OCI-LY7 (cell line): ENCODE measurements around the gene TWIST2. TPM values are rescaled to one million over a fixed set of nuclear protein-coding genes. Genes with fewer than 3 reads are reported as not detected.

Experiments
- BruUV-seq: library from RNA; stranded (reverse); fragments of 400-500 nt; replicated peaks from 2 replicates; lab custom pipeline; 2021; lab: Mats Ljungman, UMichigan
- CTCF ChIA-PET: fragments of 300-600 bp; sonication (Branson Sonifier 250); formaldehyde crosslinking; loops from one replicate; lab custom pipeline; 2022; ENCODE audit warnings: antibody characterized with exemption; ENCODE audit not compliant: unreplicated experiment; lab: Charles Lee
- POLR2A ChIA-PET: fragments of 300-600 bp; sonication (Branson Sonifier 250); formaldehyde crosslinking; loops from one replicate; lab custom pipeline; 2022; ENCODE audit warnings: antibody characterized with exemption; lab: Charles Lee
- DNase-seq: peaks from one replicate; pipeline ENCODE4 v3.0.0-alpha.2; 2015; ENCODE audit warnings: low spot score
- H2AFZ ChIP-seq: fragments of 200-600 bp; sonication (generic), shearing (Covaris generic); 2 replicates; pipeline ENCODE4 v1.6.1; 2014; ENCODE audit warnings: mild to moderate bottlenecking, antibody characterized with exemption, low read length, moderate library complexity
- H3K27ac ChIP-seq: fragments of 200-600 bp; sonication (generic); 2 replicates; pipeline ENCODE4 v1.5.1; 2014; ENCODE audit warnings: mixed run types, low read depth, mild to moderate bottlenecking, moderate library complexity, low read length, inconsistent platforms; ENCODE audit not compliant: poor library complexity, severe bottlenecking
- H3K36me3 ChIP-seq: fragments of 200-600 bp; sonication (generic); 2 replicates; pipeline ENCODE4 v1.6.1; 2014; ENCODE audit warnings: mild to moderate bottlenecking, antibody characterized with exemption, low read length, moderate library complexity, mixed read lengths; ENCODE audit not compliant: insufficient read depth
- H3K4me1 ChIP-seq: fragments of 200-600 bp; sonication (generic); 2 replicates; pipeline ENCODE4 v1.5.1; 2014; ENCODE audit warnings: mild to moderate bottlenecking, low read length; ENCODE audit not compliant: insufficient read depth, poor library complexity, severe bottlenecking
- H3K4me2 ChIP-seq: fragments of 200-600 bp; sonication (generic); 2 replicates; pipeline ENCODE4 v1.6.1; 2014; ENCODE audit warnings: mild to moderate bottlenecking, low read length
- H3K4me3 ChIP-seq: fragments of 200-600 bp; sonication (generic); 2 replicates; pipeline ENCODE4 v1.5.1; 2014; ENCODE audit warnings: mild to moderate bottlenecking, low read depth, low read length; ENCODE audit not compliant: poor library complexity, severe bottlenecking
- H3K79me2 ChIP-seq: fragments of 200-600 bp; sonication (generic); 2 replicates; pipeline ENCODE4 v1.6.1; 2016; ENCODE audit warnings: low read depth, mild to moderate bottlenecking, low read length, moderate library complexity, mixed read lengths; ENCODE audit not compliant: insufficient read depth
- H3K9me2 ChIP-seq: fragments of 200-600 bp; sonication (generic); 2 replicates; pipeline ENCODE4 v1.6.1; 2016; ENCODE audit warnings: mild to moderate bottlenecking, low read length, mixed read lengths; ENCODE audit not compliant: insufficient read depth
- H3K9me3 ChIP-seq: fragments of 200-600 bp; sonication (generic); 2 replicates; pipeline ENCODE4 v1.6.1; 2014; ENCODE audit warnings: mild to moderate bottlenecking, mixed run types, low read length, mixed read lengths
- H4K20me1 ChIP-seq: fragments of 200-600 bp; sonication (generic); 2 replicates; pipeline ENCODE4 v1.6.1; 2014; ENCODE audit warnings: mild to moderate bottlenecking, antibody characterized with exemption, low read length, moderate library complexity, mixed read lengths; ENCODE audit not compliant: insufficient read depth
- EZH2phosphoT487 ChIP-seq: fragments of 200-600 bp; sonication (generic); IDR thresholded peaks from 2 replicates; pipeline ENCODE4 v1.6.1; 2018; ENCODE audit warnings: low read depth, borderline replicate concordance, mild to moderate bottlenecking, mixed run types, antibody characterized with exemption, low read length, moderate library complexity, mixed read lengths
- intact Hi-C: fragments of 100-400 bp; cut with micrococcal nuclease; formaldehyde crosslinking; loops from one replicate; pipeline ENCODE4 v1.10.0; 2022; ENCODE audit not compliant: unreplicated experiment
- total RNA-seq, 2 experiments: library from RNA; depleted of rRNA in 1 of 2; stranded (reverse); fragments of >200 nt in 1 of 2; shearing (Covaris generic) in 1 of 2; gene quantifications; 2 replicates each; pipeline ENCODE4 v1.2.3, GENCODE V29; 2014 to 2022
- TF ChIP-seq, protein P1 (sequence below): fragments of 200-600 bp; sonication (generic); conservative IDR thresholded peaks from 2 replicates; pipeline ENCODE4 v1.5.1; 2014; ENCODE audit warnings: mild to moderate bottlenecking, antibody characterized with exemption, low read length, moderate library complexity, mixed read lengths

Gene TWIST2
- total RNA-seq, 2 experiments from 2014 or later: not detected

DNA sequence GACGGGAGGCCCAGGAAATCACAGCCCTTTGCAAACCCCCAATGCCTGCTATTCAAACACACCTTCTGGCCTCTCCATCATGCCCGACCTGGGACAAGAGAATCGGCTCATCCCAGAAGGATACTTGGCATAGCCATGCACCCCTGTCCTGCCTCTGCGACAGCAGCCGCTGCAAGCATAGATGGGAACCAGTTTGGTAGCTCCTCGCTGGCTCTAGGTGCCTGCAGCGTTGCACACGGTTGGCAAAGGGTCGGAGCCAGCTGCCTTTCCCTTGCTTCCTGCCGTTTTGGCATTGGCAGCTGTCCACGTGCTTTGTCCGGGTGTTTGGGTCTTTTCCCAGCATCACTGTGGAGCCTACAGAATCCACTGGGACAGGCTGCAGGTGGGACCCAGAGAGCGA, 76.9 kb downstream of the TWIST2 start:
- TF ChIP-seq, protein P1, sequence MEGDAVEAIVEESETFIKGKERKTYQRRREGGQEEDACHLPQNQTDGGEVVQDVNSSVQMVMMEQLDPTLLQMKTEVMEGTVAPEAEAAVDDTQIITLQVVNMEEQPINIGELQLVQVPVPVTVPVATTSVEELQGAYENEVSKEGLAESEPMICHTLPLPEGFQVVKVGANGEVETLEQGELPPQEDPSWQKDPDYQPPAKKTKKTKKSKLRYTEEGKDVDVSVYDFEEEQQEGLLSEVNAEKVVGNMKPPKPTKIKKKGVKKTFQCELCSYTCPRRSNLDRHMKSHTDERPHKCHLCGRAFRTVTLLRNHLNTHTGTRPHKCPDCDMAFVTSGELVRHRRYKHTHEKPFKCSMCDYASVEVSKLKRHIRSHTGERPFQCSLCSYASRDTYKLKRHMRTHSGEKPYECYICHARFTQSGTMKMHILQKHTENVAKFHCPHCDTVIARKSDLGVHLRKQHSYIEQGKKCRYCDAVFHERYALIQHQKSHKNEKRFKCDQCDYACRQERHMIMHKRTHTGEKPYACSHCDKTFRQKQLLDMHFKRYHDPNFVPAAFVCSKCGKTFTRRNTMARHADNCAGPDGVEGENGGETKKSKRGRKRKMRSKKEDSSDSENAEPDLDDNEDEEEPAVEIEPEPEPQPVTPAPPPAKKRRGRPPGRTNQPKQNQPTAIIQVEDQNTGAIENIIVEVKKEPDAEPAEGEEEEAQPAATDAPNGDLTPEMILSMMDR: no peak
- no peak for TF ChIP-seq EZH2phosphoT487
- Histone ChIP-seq H4K20me1 (no peaks in the 10 kb centered on the region), H3K79me2 (no peaks in the 10 kb centered on the region), H3K9me3 (no peaks in the 10 kb centered on the region), H3K4me3 (no peak overlapping the region), H3K27ac (no peak overlapping the region), H3K9me2 (no peaks in the 10 kb centered on the region), H3K36me3 (no peaks in the 10 kb centered on the region), H3K4me1 (no peaks in the 10 kb centered on the region), H3K4me2 (no peak overlapping the region), H2AFZ (no peak overlapping the region)
- no TSS peak for BruUV-seq
- POLR2A ChIA-PET: no interaction called here
- intact Hi-C loops: no loop called here
- CTCF ChIA-PET: no interaction called here
- no peak for DNase-seq

DNA sequence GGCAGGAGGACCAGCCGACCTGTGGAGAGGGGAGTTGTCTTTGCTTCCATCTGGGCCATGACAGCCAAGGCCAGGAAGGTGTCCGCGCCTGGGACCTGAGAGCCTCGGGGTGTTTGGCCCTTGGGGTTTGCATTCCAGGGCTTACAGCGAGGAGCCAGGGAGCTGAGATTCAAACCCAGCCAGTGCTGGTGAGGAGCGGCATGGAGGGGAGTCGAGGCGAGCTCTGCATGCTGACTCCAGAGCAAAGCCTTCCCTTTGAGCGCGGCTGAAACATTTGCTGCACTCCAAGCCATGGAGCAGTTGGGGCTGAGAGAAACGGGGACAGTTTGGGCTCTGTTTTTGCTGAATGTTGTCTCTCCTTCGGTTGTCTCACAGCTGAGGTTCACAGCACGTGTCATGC, 77.4 kb downstream of the TWIST2 start:
- ChIA-PET POLR2A (no interaction called here), CTCF (no interaction called here)
- Histone ChIP-seq H3K4me2 (no peak overlapping the region), H2AFZ (no peak overlapping the region), H3K27ac (no peak overlapping the region), H3K9me3 (no peaks in the 10 kb centered on the region), H3K4me1 (no peaks in the 10 kb centered on the region), H3K9me2 (no peaks in the 10 kb centered on the region), H4K20me1 (no peaks in the 10 kb centered on the region), H3K79me2 (no peaks in the 10 kb centered on the region), H3K36me3 (no peaks in the 10 kb centered on the region), H3K4me3 (no peak overlapping the region)
- no TSS peak for BruUV-seq
- TF ChIP-seq, protein P1: no peak
- TF ChIP-seq EZH2phosphoT487: no peak
- no peak for DNase-seq
- intact Hi-C loops: no loop called here

DNA sequence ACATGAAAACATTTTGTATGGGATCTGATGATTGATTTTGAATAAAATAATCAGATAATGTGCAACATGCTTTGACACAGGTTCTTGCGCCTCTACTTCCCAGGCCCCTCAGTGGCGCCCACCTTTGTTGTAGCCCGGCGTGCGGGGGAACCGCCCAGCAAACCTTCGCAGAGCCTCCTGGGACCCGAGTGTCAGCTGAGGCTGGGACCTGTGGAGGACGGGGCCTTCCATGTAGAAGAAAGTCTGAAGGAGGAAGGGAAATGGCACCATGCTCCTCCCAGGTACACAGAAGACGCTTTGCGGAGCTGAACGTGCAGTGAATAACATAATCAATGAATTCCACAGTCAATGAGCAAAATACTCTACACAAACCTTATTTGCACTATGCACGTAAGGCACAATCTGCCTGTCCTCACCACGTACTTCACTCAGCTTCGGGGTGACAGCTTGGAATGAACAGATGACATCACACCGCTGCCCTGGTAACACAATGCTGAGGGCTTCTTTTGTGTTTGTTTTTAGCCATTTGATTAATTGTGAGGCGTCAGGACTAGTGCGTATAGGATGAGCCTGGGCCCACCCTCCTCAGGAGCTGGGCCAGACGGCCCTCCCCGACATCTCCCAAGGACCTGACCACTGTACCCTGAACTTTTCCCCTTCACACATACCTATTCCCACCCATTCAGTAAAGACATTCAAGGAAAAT, 78.1 kb downstream of the TWIST2 start:
- no TSS peak for BruUV-seq
- Histone ChIP-seq H3K79me2 (no peaks in the 10 kb centered on the region), H2AFZ (no peak overlapping the region), H3K4me1 (no peaks in the 10 kb centered on the region), H4K20me1 (no peaks in the 10 kb centered on the region), H3K36me3 (no peaks in the 10 kb centered on the region), H3K9me2 (no peaks in the 10 kb centered on the region), H3K9me3 (no peaks in the 10 kb centered on the region), H3K4me3 (no peak overlapping the region), H3K4me2 (no peak overlapping the region), H3K27ac (no peak overlapping the region)
- ChIA-PET POLR2A (no interaction called here), CTCF (no interaction called here)
- DNase-seq: no peak
- TF ChIP-seq, protein P1: no peak
- no peak for TF ChIP-seq EZH2phosphoT487
- intact Hi-C loops: no loop called here
